Pancreas (tissue), 10 donors: ENCODE data around the gene EHF. TPM values are rescaled to one million over a fixed set of nuclear protein-coding genes. Genes with fewer than 3 reads are reported as not detected.

ENCODE experiments used
- ATAC-seq, 4 donors: fragments of 200-7000 bp; cut with Tn5 transposase; one replicate each; pipeline versions ENCODE4 v1.8.0 to v1.9.1; 2020; ENCODE audit warnings: mild to moderate bottlenecking in 4 of 4, moderate library complexity in 4 of 4
- DNase-seq, 6 donors: peaks; one replicate each; pipeline ENCODE4 v3.0.0-alpha.2; 2020
- FAIRE-seq: peaks from 2 replicates; lab custom pipeline; 2012; peaks lifted over from hg19 to GRCh38; lab: Jason Lieb, UNC
- H3K27ac ChIP-seq, 4 donors: fragments of 200-600 bp; sonication (generic); 1 replicate in 3 of 4; 2 replicates in 1 of 4; pipeline versions ENCODE4 v1.5.0 to v1.8.0; 2020
- H3K27me3 ChIP-seq, 4 donors: fragments of 200-600 bp; one replicate each; pipeline ENCODE4 v1.8.0; 2021
- H3K36me3 ChIP-seq, 3 donors: fragments of 200-600 bp; sonication (generic) in 1 of 3; one replicate each; pipeline versions ENCODE4 v1.5.0 to v1.8.0; 2020 to 2021
- H3K4me1 ChIP-seq, 3 donors: fragments of 200-600 bp; one replicate each; pipeline ENCODE4 v1.8.0; 2021
- H3K4me3 ChIP-seq, 4 donors: fragments of 200-600 bp; sonication (generic) in 2 of 4; one replicate each; pipeline versions ENCODE4 v1.5.0 to v1.8.0; 2020 to 2021
- H3K9me3 ChIP-seq, 4 donors: fragments of 200-600 bp; one replicate each; pipeline ENCODE4 v1.8.0; 2021
- WGBS, 2 donors: extraction: QIAGEN DNeasy Blood & Tissue Kit; methylation state at CpG; one replicate each; pipeline ENCODE4 v1.1.7; 2013; 5-methylcytosine and 5-hydroxymethylcytosine counted together
- intact Hi-C, 3 donors: fragments of 100-400 bp; cut with DNase I; formaldehyde crosslinking; loops; one replicate each; pipeline versions ENCODE4 v1.11.1 to v1.14.2; 2022
- polyA plus RNA-seq, 2 donors: library from polyadenylated mRNA; stranded (reverse); fragments of 200-250 nt; gene quantifications; one replicate each; pipeline ENCODE4 v1.2.3, GENCODE V29; 2013
- total RNA-seq, 6 donors: library from RNA; stranded (reverse); fragmentation: NEBNext Ultra II Directional in 4 of 6; extraction: Animal tissue kit (Norgen Biotek cat#: 25700) in 4 of 6; gene quantifications; one replicate each; pipeline versions ENCODE4 v1.2.1 to v1.2.4, GENCODE V29; 2021 to 2023
- TF ChIP-seq, protein P1 (sequence below), 4 donors: fragments of 200-600 bp; sonication (generic) in 3 of 4; IDR thresholded peaks; one replicate each; pipeline versions ENCODE4 v1.5.0 to v1.8.0; 2021; ENCODE audit warnings: antibody characterized with exemption in 4 of 4
- donor health status: healthy with polysubstance abuse.
- donor health status: DM: no; HTN: no; CAD: no; lungs with moderate emphysema.
- donor health status: DM: no; HTN: no; CAD: no.
- donor health status: control.
- donor health status: control.
- donor health status: Bipolar disorder and iron deficiency.
- donor health status: DM: yes; HTN: yes; CAD: no.
- donor health status: DM: no; HTN: no; CAD: no.
- donor health status: DM: no; HTN: no; CAD: no.
- donor health status: DM: yes; HTN: yes; CAD: no.

Gene EHF
- total and polyA plus RNA-seq, 8 donors: 7.7 to 58.2 (median 32.4) TPM

DNA sequence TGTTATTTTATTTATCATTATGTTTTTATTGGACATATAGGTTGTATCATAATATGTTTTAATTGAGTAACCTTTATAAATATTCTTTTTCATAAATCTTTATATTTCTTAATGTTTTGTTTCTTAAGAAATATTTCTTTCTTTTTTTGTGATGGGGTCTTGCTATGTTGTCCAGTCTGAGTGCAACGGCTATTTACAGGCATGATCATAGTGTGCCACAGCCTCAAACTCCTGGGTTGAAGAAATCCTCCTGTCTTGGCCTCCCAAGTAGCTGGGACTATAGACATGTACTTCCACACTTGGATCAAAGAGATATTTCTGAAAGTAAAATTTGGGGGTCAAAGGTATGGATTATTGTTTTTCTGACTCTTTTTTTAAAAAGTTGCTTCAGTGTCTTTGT is 53.1 kb downstream of the EHF start:
- Histone ChIP-seq H3K27me3 (no peaks in the 10 kb centered on the region), H3K36me3 (no peaks in the 10 kb centered on the region), H3K27ac (no peak overlapping the region), H3K4me3 (no peak overlapping the region), H3K9me3 (no peaks in the 10 kb centered on the region), H3K4me1 (no peaks in the 10 kb centered on the region)
- TF ChIP-seq, protein P1, sequence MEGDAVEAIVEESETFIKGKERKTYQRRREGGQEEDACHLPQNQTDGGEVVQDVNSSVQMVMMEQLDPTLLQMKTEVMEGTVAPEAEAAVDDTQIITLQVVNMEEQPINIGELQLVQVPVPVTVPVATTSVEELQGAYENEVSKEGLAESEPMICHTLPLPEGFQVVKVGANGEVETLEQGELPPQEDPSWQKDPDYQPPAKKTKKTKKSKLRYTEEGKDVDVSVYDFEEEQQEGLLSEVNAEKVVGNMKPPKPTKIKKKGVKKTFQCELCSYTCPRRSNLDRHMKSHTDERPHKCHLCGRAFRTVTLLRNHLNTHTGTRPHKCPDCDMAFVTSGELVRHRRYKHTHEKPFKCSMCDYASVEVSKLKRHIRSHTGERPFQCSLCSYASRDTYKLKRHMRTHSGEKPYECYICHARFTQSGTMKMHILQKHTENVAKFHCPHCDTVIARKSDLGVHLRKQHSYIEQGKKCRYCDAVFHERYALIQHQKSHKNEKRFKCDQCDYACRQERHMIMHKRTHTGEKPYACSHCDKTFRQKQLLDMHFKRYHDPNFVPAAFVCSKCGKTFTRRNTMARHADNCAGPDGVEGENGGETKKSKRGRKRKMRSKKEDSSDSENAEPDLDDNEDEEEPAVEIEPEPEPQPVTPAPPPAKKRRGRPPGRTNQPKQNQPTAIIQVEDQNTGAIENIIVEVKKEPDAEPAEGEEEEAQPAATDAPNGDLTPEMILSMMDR (IDR thresholded peaks at IDR 0.05): no peak
- FAIRE-seq (no peak), ATAC-seq (no peak), DNase-seq (no peak)
- intact Hi-C loops: no loop called here
- 2 to 100% methylated on average over 1 of the region's 1 CpG for WGBS, 2 donors

DNA sequence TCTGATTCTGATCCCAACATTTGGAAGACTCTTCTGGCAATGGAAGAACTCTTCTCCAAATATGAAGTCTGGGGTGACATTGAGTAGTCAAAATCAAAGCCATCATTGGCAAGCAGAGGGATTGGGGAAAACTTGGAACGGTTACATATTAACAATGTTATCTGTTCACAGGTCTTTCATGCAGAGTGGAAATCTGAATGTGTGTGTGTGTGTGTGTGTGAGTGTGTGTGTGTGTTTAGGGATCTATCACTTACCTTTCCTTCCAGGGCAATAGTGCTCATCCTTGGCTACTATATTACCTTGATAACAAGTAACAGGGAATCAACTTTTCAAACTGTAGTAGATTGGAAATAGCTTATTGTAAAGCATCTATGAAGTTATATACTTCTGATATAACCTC is 55.3 kb downstream of the EHF start:
- no peaks in the 10 kb centered on the region for H3K9me3 ChIP-seq
- DNase-seq: no peak
- no peak for FAIRE-seq
- intact Hi-C loops: no loop called here
- no peak overlapping the region for H3K4me3 ChIP-seq
- H3K4me1 ChIP-seq: no peaks in the 10 kb centered on the region
- H3K27me3 ChIP-seq: no peaks in the 10 kb centered on the region
- no peak for ATAC-seq
- TF ChIP-seq, protein P1 (IDR thresholded peaks at IDR 0.05): no peak
- H3K36me3 ChIP-seq: no peaks in the 10 kb centered on the region
- WGBS, 2 donors: 36 to 37% methylated on average over 1 of the region's 1 CpG
- no peak overlapping the region for H3K27ac ChIP-seq

DNA sequence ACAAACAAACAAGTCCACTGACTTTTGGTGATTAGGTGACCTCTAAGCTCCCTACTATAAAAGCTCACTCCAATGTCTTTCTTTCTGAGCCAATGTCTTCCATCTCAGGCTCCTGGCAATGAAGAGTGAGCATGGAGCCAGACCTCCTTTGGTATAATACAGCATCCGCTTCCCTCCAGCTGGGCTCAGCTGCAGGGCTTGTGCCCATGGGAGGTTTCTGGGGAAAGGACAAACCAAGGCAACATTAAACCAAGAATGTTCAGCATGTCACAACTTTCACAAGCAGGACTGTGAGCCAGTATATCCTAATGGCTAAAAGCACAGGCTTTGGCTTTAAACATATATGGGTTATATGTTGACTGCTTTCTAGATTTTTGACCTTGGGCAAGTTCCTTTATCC is 58.8 kb downstream of the EHF start:
- 94 to 100% methylated on average over 1 of the region's 1 CpG for WGBS, 2 donors
- ATAC-seq (no peak), DNase-seq (no peak), FAIRE-seq (no peak)
- TF ChIP-seq, protein P1 (IDR thresholded peaks at IDR 0.05): no peak
- H3K27me3 ChIP-seq: no peaks in the 10 kb centered on the region
- H3K4me3 ChIP-seq: no peak overlapping the region
- no peaks in the 10 kb centered on the region for H3K9me3 ChIP-seq
- intact Hi-C loops: no loop called here
- no peaks in the 10 kb centered on the region for H3K4me1 ChIP-seq
- no peaks in the 10 kb centered on the region for H3K36me3 ChIP-seq
- no peak overlapping the region for H3K27ac ChIP-seq

DNA sequence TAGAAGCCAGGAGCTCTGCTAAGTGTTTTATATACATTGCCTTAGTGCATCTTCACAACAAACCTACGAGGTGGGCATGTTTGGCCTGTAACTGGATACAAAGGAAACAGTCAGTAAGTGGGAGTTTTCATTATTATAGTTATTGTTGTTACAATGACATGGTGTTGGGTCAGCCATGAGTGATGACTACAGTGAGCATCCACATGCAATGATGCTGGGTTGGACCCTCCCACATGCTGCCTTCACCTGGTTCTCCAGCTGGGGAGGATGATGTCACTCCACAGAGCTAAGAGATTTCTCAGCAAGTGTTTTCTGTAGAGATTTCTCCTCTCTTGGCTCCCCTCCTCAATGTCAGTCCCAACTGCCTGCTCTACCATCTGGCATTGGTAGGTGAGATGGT is 59.3 kb downstream of the EHF start:
- Histone ChIP-seq H3K4me1 (no peaks in the 10 kb centered on the region), H3K4me3 (no peak overlapping the region), H3K9me3 (no peaks in the 10 kb centered on the region), H3K27me3 (no peaks in the 10 kb centered on the region), H3K36me3 (no peaks in the 10 kb centered on the region), H3K27ac (no peak overlapping the region)
- DNase-seq (no peak), ATAC-seq (no peak), FAIRE-seq (no peak)
- 82 to 88% methylated on average over 1 of the region's 1 CpG for WGBS, 2 donors
- intact Hi-C loops: no loop called here
- TF ChIP-seq, protein P1 (IDR thresholded peaks at IDR 0.05): no peak

DNA sequence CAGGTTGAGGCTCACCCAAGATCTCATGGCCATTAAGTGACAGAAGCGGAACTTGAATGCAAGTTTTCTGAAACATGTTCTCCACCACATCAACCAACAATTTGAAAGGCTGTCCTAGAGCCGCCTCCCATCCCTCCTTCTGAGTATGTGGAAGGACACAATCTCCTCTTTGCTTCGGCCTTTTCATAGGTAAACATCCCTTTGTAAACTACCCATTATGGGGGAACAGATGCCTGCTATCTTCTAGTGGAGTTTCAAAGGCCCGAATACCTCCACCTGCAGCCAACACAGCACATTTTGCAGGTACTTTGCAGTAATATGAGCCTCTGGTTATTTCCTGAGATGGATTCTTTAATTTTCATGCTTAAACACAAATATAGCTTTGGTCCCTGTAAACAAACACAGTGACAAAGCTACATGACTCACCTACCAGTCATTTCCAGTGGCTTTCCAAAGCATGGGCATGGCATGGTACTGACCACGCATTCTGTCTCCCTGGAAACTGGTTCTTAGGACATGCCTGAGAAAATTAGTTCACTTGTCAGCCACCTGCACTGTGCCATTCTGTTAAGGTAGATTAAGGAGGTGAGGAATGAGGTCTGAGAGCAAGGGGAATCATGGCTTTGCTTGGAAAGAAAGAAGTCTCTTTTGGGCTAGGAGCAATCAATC is 60.2 kb downstream of the EHF start:
- no peaks in the 10 kb centered on the region for H3K4me1 ChIP-seq
- 84 to 88% methylated on average over 5 of the region's 5 CpGs for WGBS, 2 donors
- no peaks in the 10 kb centered on the region for H3K27me3 ChIP-seq
- no peaks in the 10 kb centered on the region for H3K9me3 ChIP-seq
- intact Hi-C loops: no loop called here
- H3K27ac ChIP-seq: no peak overlapping the region
- peak in 3 of 4 donors; percentile 46 to 66 (median 59) for ATAC-seq
- TF ChIP-seq, protein P1 (IDR thresholded peaks at IDR 0.05): no peak
- no peak for DNase-seq
- no peak for FAIRE-seq
- H3K36me3 ChIP-seq: no peaks in the 10 kb centered on the region
- no peak overlapping the region for H3K4me3 ChIP-seq
